Caco-2 (cell line): ENCODE data around the gene SNAPC4. TPM values are rescaled to one million over a fixed set of nuclear protein-coding genes. Genes with fewer than 3 reads are reported as not detected.
A peak's percentile ranks its signal among the peaks of the same experiment; 100 is the strongest.

ENCODE experiments used
- BruUV-seq: library from RNA; stranded (reverse); fragments of 400-500 nt; replicated peaks from 2 replicates; lab custom pipeline; 2021; lab: Mats Ljungman, UMichigan
- CTCF ChIA-PET: fragments of 300-600 bp; sonication (Branson Sonifier 250); formaldehyde crosslinking; loops from one replicate; lab custom pipeline; 2022; ENCODE audit warnings: antibody characterized with exemption; lab: Charles Lee
- POLR2A ChIA-PET: fragments of 300-600 bp; sonication (Branson Sonifier 250); formaldehyde crosslinking; loops from one replicate; lab custom pipeline; 2022; ENCODE audit warnings: antibody characterized with exemption; lab: Charles Lee
- DNase-seq, 2 experiments: peaks; one replicate each; pipeline versions ENCODE4 v3.0.0 to v3.0.0-alpha.2; 2020 to 2022
- H3K27me3 ChIP-seq: replicated peaks from 2 replicates; pipeline ENCODE4 v1.6.0; 2011; ENCODE audit warnings: low read length; ENCODE audit not compliant: control insufficient read depth, insufficient read depth
- H3K36me3 ChIP-seq: 2 replicates; pipeline ENCODE4 v1.5.1; 2011; ENCODE audit warnings: low read length; ENCODE audit not compliant: control insufficient read depth, insufficient read depth
- H3K4me1 ChIP-seq: fragments of 250-450 bp; sonication (Bioruptor Pico); 2 replicates; pipeline ENCODE4 v1.5.1; 2020; ENCODE audit warnings: mild to moderate bottlenecking
- H3K4me3 ChIP-seq: 2 replicates; pipeline ENCODE4 v1.5.1; 2011; ENCODE audit warnings: low read depth, mild to moderate bottlenecking, control low read depth, low read length
- H3K9me3 ChIP-seq: fragments of 250-450 bp; sonication (Bioruptor Pico); 2 replicates; pipeline ENCODE4 v1.5.1; 2020; ENCODE audit warnings: mild to moderate bottlenecking, moderate library complexity
- H3K27ac Mint-ChIP-seq: one replicate; pipeline ENCODE4 v1.8.0; 2022; ENCODE audit warnings: mixed read lengths; ENCODE audit not compliant: unreplicated experiment
- H3K27me3 Mint-ChIP-seq: one replicate; pipeline ENCODE4 v1.8.0; 2022; ENCODE audit warnings: mixed read lengths; ENCODE audit not compliant: insufficient read depth, unreplicated experiment
- H3K36me3 Mint-ChIP-seq: one replicate; pipeline ENCODE4 v1.8.0; 2022; ENCODE audit warnings: mild to moderate bottlenecking, mixed read lengths; ENCODE audit not compliant: insufficient read depth, unreplicated experiment
- H3K4me1 Mint-ChIP-seq: one replicate; pipeline ENCODE4 v1.8.0; 2022; ENCODE audit warnings: low read depth, mixed read lengths; ENCODE audit not compliant: unreplicated experiment
- H3K4me3 Mint-ChIP-seq: one replicate; pipeline ENCODE4 v1.8.0; 2022; ENCODE audit warnings: mild to moderate bottlenecking, moderate library complexity, mixed read lengths; ENCODE audit not compliant: unreplicated experiment
- H3K9me3 Mint-ChIP-seq: one replicate; pipeline ENCODE4 v1.8.0; 2022; ENCODE audit warnings: mixed read lengths; ENCODE audit not compliant: unreplicated experiment
- intact Hi-C: fragments of 100-400 bp; cut with micrococcal nuclease; formaldehyde crosslinking; loops from one replicate; pipeline ENCODE4 v1.10.0; 2022; ENCODE audit not compliant: unreplicated experiment
- total RNA-seq: library from RNA; stranded (reverse); gene quantifications from 2 replicates; pipeline ENCODE4 v1.2.3, GENCODE V29; 2022
- TF ChIP-seq, protein P1 (sequence below), 2 experiments: fragments of 200-600 bp in 1 of 2; IDR thresholded peaks; 1 replicate in 1 of 2; 2 replicates in 1 of 2; pipeline versions ENCODE4 v1.5.1 to v1.8.0; 2011 to 2022; ENCODE audit warnings: antibody characterized with exemption in 1 of 2, control low read depth in 1 of 2, inconsistent platforms in 1 of 2, low read depth in 1 of 2, low read length in 1 of 2, mild to moderate bottlenecking in 1 of 2, moderate library complexity in 1 of 2; ENCODE audit not compliant: insufficient read depth in 1 of 2, severe bottlenecking in 1 of 2, unreplicated experiment in 1 of 2

The SNAPC4 gene
- total RNA-seq, 1 experiment from 2014 or later: 15.3 TPM

DNA sequence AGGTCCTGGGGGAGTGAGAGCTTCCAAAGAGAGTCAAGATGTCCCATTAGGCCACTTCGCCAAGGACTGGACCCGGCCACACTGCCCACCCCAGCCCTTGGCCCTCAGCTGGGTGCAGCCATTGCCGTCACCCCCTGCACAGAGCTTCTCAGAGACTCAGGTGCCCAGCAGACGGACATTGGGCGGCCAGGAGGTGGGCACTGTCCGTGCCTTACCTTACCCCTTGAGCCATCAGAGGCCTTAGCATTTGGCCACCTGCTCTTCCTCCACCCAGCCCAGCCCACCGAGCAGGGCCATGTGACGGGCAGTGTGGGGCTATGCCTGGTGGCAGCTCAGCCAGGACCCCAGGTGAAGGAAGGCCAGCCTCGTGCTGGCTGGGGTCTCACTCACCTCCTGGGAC lies 33.1 kb downstream of the SNAPC4 start:
- intact Hi-C loops: no loop called here
- Mint-ChIP-seq H3K4me1 (no peaks in the 10 kb centered on the region), H3K4me3 (no peak overlapping the region), H3K27ac (no peak overlapping the region), H3K27me3 (no peaks in the 10 kb centered on the region), H3K9me3 (no peaks in the 10 kb centered on the region), H3K36me3 (peaks cover 39% of the 10 kb centered on the region)
- no peaks in the 10 kb centered on the region for H3K9me3 ChIP-seq
- BruUV-seq: no TSS peak
- no peak overlapping the region for H3K4me3 ChIP-seq
- H3K4me1 ChIP-seq: peaks cover 7% of the 10 kb centered on the region
- H3K36me3 ChIP-seq: no peaks in the 10 kb centered on the region
- ChIA-PET POLR2A (no interaction called here), CTCF (interaction anchor here (1.8 kb wide), 1 partner anchor 21 kb away, joined by 12 read pairs; no protein-coding TSS in a partner anchor)
- H3K27me3 ChIP-seq: no peaks in the 10 kb centered on the region
- DNase-seq: no peak
- TF ChIP-seq, protein P1, sequence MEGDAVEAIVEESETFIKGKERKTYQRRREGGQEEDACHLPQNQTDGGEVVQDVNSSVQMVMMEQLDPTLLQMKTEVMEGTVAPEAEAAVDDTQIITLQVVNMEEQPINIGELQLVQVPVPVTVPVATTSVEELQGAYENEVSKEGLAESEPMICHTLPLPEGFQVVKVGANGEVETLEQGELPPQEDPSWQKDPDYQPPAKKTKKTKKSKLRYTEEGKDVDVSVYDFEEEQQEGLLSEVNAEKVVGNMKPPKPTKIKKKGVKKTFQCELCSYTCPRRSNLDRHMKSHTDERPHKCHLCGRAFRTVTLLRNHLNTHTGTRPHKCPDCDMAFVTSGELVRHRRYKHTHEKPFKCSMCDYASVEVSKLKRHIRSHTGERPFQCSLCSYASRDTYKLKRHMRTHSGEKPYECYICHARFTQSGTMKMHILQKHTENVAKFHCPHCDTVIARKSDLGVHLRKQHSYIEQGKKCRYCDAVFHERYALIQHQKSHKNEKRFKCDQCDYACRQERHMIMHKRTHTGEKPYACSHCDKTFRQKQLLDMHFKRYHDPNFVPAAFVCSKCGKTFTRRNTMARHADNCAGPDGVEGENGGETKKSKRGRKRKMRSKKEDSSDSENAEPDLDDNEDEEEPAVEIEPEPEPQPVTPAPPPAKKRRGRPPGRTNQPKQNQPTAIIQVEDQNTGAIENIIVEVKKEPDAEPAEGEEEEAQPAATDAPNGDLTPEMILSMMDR (IDR thresholded peaks at IDR 0.05; ENCODE audit: insufficient read depth in 1 of 2, low read depth in 1 of 2, low read length in 1 of 2, severe bottlenecking in 1 of 2, unreplicated experiment in 1 of 2): no peak

DNA sequence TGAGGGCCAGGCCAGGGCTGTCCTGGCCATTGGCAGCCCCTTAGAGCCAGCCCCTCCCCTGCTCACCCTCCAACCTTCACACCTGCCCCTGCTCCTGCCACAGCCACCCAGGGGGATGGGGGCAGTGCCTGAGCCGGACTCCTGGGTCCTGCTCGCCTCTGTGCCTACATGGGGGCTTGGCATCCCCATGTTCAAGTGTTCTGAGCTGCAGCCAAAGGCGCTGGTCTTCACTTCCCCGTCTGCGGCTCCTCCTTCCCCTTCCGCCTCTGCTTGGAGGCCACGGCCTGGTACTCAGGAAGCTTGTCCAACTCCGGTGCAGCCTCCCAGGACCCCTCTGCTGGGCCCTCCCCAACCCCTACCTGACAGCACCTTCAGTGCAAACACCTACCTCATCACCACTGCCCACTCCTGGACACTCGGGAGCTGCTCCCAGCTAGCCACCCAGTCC lies 34.2 kb downstream of the SNAPC4 start:
- ChIA-PET CTCF (interaction anchor here (1.8 kb wide), 1 partner anchor 20 kb away, joined by 12 read pairs; no protein-coding TSS in a partner anchor), POLR2A (no interaction called here)
- intact Hi-C loops: no loop called here
- no peaks in the 10 kb centered on the region for H3K27me3 Mint-ChIP-seq
- peaks cover 39% of the 10 kb centered on the region for H3K36me3 Mint-ChIP-seq
- Histone ChIP-seq H3K27me3 (no peaks in the 10 kb centered on the region), H3K4me1 (peaks cover 7% of the 10 kb centered on the region), H3K36me3 (no peaks in the 10 kb centered on the region), H3K4me3 (no peak overlapping the region), H3K9me3 (no peaks in the 10 kb centered on the region)
- H3K27ac Mint-ChIP-seq: peak overlapping the region; percentile 80
- TF ChIP-seq, protein P1 (IDR thresholded peaks at IDR 0.05; ENCODE audit: insufficient read depth in 1 of 2, low read depth in 1 of 2, low read length in 1 of 2, severe bottlenecking in 1 of 2, unreplicated experiment in 1 of 2): no peak
- BruUV-seq: no TSS peak
- no peaks in the 10 kb centered on the region for H3K4me1 Mint-ChIP-seq
- no peak for DNase-seq
- no peak overlapping the region for H3K4me3 Mint-ChIP-seq
- no peaks in the 10 kb centered on the region for H3K9me3 Mint-ChIP-seq

DNA sequence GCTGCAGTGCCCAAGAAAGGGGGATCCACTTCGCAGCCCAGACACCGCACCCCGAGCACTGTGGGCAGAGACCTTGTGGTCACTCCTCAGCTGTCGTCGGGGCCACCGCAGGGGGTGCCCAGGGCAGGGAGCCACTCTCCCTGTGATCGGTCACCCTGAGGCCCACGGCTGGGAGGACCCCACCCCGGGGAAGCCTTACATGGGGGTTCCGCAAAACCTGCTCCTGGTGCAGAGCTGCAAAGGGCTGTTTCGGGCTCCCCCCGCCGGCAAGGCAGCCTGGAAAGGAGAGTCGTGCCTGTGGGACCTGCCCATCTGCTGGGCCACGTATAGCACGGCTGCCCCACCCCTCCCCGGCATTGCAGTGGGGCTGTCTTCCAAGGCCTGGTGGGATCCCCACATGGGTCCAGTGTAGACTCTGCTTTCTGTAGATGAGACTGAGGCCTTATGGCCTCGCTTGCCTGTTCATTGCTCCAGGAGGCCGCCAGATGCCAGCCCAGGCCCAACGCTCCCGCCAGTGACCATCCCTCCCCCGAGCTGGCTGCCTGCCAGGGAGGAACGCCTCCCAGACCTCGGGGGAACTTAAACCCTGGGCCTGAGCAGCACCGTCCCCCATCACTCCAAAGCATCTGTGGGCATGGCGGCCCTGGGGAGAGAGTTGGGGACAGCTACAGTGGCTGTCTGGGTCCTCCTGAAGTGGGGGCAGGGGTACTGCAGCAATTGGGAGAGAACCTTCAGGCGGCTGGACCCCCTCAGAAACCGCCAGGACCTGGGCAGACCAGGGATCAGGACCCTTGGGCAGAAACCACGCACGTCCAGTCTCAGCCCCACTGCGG lies 34.8 kb downstream of the SNAPC4 start:
- no peaks in the 10 kb centered on the region for H3K27me3 ChIP-seq

More for the DNA sequence above, 34.8 kb downstream of the SNAPC4 start:
- intact Hi-C loops: loop anchor here (5.0 kb wide), 2 partner anchors 32 to 38 kb away; partner anchors contain the start of gene GPSM1
- DNase-seq: no peak
- H3K36me3 Mint-ChIP-seq: peaks cover 42% of the 10 kb centered on the region
- peaks cover 7% of the 10 kb centered on the region for H3K4me1 ChIP-seq
- H3K4me3 Mint-ChIP-seq: no peak overlapping the region
- H3K27ac Mint-ChIP-seq: peak overlapping the region; percentile 80
- POLR2A ChIA-PET: no interaction called here
- H3K36me3 ChIP-seq: no peaks in the 10 kb centered on the region
- H3K4me3 ChIP-seq: no peak overlapping the region
- no peaks in the 10 kb centered on the region for H3K9me3 ChIP-seq
- TF ChIP-seq, protein P1 (IDR thresholded peaks at IDR 0.05; ENCODE audit: insufficient read depth in 1 of 2, low read depth in 1 of 2, low read length in 1 of 2, severe bottlenecking in 1 of 2, unreplicated experiment in 1 of 2): no peak
- H3K4me1 Mint-ChIP-seq: no peaks in the 10 kb centered on the region
- H3K9me3 Mint-ChIP-seq: no peaks in the 10 kb centered on the region
- no peaks in the 10 kb centered on the region for H3K27me3 Mint-ChIP-seq
- no TSS peak for BruUV-seq
- CTCF ChIA-PET: interaction anchor here (1.8 kb wide), 1 partner anchor 19 kb away, joined by 12 read pairs; no protein-coding TSS in a partner anchor
